Superior temporal gyrus (tissue), 1 donor: ENCODE measurements around the gene CELF6.
A peak's percentile ranks its signal among the peaks of the same experiment; 100 is the strongest.

ENCODE experiments used
- DNase-seq: peaks from one replicate; pipeline ENCODE4 v3.0.0-alpha.2; 2016; ENCODE audit errors: extremely low spot score

CELF6 gene

DNA sequence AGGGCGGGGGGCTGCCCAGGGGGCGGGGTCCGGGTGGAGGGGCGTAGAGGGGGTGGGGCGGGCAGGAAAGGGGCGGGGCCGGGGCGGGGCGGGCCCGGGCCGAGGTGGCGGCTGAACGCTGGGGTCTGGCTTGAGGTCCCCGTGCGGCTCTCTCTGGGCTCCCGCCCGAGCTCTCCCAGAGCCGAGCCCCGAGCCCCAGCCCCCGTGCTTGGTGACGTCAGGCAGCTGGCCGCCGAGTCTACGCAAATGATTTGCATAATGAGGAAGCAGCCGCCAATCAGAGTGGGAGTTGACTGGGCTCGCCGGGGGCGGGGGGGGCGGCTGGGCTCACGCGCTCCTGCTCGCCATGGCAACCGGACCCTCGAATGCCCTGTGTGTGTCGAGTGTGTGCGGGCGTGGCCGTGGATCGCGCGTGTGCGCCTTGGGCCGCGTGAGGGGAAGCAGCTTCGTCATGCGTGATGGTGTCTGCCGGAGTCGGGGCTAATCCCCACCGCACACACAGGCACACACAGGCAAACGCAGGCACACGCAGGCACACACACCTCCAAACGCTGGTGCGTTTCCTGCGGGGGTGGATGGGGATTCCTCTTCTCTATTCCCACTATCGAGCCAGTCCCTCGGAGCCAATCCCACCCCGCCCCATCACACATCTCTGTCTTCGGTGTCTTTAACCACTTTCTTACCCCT is at the start of gene CELF6:
Gene CELF6, minus strand, starts transcription at position 173 of the 687 bp plus-strand sequence. CDS start 283 bp downstream, outside the sequence.
- peak; percentile 65 for DNase-seq

DNA sequence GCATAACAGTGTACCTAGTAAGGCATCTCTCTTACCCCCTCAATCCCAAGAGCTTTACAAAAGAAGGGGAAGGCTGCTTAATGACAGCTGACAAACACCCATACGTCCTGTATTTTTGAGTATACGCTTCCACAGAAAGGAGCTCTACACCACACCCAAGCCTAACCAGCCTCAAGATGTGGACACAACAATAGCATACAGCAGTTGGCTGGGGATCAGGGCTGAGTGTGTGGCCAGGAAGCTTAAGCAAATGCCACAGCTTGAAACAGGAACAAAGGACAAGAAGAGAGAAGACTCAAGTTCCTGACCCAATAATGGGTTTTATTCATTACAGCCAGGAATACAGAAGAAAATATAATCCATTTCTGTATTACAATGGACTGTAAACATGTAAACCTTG is 48.9 kb upstream of the CELF6 start:
- DNase-seq = no peak

DNA sequence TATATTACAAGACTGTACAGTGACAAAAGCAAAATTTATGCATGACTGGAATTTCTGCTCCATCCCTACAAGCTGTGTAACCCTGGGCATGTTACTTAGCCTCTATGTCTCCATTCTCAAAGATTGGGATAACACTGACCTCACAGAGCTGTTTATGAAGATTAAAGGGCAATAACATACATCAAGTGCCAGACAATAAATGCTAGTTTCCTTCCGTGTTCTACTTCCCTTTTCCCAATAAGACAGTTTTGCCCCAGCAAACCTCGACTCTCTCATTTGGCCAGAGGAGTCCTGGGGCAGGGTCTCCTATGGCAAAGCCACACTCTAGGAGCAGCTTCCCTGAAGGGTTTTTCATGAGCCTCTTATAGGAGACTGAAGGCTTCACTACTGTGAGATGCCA is 48.4 kb upstream of the CELF6 start:
- DNase-seq = no peak

DNA sequence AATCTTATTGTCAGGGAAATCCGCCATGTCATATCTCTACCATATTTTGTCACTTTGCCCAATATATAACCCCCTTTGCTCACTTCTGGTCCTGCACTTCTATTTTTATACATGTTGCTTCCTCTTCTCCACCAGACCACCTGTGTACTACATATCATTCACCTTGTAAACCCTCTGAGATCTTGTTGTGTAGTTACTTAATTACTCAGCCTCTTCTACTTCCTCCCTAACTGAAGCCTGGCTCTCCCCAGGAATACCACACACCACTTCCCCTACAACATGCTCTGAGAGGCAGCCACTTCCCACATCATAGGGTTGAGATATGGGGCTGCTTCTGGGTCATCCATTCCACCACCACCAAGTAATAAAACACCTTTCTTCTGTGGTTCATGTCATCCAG is 45.9 kb upstream of the CELF6 start:
- no peak for DNase-seq

DNA sequence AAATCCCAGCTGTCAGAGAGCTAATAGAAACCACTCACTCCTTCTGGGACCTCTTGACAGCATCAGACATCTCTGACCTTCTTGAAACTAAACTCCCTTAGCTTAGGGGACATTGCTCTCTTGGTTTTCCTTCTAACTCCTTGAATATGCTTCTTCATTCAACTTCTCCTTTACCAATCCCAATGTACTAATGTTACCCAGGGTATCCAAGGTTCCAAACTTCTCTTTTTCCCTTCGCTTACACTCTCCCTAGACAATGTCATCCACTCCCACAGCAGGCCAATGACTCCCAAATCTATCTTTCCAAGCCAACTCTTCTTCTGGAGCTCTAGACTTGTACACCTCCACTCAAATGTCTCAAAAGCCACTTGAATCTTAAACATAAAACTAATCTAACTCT is 41.2 kb upstream of the CELF6 start:
- no peak for DNase-seq

DNA sequence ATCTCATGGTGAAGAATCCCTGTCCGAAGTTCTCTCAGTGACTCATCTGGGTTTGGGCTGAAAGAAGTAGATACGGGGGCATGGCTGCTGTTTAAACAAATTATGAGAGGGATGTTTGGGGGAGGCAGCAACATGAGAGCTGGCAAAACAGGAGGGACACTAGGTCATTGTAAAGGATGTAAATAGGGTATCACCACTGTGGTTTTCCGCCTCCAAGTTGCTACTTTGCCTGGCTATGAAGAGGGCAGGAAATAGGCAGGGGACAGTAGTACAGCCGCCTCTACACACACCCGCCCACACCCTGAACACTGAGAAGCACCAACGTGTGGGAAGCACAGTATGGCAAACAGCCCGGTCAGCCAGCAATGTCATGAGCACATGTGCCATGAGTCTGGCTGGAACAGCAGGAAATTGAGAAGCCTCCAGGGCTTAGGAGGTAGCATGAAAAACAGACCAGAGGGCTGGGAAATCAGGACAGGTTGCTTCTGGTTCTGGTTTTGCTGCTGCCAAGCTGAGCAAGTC is 38.8 kb upstream of the CELF6 start:
- DNase-seq = peak; percentile 61

DNA sequence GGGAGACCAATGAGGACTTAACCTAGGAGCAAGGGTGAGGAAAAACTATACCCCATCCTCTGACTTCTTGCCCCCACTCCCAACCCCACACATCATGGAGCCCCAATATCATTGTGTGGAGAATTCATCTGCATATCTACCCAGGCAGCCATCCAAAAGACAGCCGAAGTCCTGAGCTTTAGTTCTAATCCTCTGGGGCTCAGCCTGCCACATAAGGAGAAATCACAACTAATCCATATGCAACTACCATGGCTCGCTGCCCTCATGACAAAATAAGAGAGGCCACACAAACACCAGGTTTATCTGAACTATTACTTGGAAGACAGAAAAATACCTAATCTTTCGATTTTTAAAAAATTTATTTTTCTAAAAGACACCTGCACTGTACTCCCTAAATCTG is 38.2 kb upstream of the CELF6 start:
- DNase-seq = no peak

DNA sequence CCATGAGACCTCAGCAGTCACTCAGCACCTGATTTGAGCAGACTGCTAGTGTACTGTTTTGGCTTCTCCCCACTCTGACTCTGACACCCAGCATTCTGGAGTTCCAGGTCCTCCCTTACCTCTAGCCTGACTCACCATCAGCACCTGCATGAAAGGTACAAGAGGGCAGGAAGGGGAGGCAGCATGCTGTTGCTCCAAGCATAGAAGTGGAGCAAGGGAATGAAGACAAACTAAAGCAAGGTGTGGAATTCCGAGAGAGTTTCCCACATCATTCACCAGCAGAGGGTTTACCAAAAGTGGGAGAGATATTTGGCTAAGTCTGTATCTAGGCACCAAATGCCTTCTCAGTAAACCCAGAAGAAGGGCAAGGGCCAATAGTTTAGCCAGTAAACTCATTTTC is 34.5 kb upstream of the CELF6 start:
- DNase-seq = no peak

DNA sequence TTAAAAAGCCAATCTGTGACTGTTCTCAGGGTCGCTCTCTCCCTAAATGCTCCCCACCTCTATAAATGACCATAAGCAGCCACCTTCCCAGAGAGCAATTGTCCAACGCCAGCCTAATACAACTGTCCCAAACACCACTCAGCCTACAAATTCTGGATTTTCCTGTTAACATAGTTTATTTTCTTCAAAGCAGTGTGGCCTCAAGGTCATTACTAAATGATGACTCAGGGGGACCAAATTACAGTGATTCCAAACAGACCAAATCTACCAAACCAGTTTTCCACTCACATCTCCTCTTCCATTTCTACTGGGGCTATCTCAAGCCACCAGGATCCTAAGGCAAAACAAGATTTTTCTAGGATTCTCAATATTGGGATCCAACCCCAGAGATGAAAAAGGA is 33.3 kb upstream of the CELF6 start:
- no peak for DNase-seq

DNA sequence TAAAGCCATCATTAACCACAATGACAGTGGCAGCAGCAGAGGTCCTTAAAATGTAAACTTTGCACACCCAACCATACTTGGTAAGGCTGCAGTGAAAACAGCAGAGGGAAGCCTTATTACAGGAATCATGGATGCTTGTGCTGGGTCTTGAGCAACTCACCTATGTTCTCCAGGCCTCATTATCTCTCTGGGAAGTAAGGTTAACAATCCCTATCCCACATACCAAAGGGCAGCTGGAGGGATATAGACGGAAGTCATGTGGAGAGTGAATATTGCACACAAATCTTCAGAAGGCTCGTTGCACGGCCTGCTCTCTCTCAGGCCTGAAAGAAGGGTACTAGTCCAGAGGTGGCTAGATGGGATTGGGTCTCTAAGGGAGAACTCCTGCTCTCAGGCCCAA is 25.8 kb upstream of the CELF6 start:
- DNase-seq = no peak

DNA sequence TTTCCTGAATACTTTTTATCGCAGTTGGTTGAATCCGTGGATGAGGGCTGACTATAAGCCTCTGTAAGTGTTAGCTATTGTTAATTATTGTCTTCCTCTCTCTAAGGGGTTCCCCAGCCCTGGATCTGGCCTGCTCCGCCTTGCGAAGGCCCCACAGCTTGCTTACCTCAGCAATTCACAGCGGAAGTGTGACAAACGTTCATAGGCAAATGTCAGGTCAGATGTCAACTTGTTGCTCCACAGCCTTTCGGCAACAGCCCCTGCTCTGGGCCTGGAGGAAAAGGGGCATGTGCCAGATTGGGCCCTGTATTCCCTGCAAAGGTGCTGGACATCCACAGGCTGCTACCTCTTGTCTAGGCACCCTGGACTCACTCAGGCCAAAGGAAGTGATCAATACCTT is 25.3 kb upstream of the CELF6 start:
- DNase-seq = no peak

DNA sequence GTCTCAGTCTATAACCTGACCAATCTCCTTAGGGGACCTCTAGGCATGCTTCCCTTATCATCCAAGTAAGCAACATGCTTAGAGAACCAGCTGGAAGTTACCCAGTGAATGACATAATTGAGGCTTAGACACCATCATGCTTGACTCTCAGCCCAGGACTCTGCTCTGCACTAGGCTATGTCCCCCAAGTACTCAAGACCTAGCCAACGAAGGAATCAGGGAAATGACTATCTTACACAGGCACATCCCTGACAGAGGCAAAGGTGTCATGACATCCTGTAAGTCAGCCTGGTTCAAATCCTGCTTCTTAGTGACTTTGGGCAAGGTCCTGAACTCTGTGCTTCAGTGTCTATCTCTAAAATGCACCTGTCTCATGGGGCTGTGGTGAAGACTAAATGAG is 24.6 kb upstream of the CELF6 start:
- no peak for DNase-seq

DNA sequence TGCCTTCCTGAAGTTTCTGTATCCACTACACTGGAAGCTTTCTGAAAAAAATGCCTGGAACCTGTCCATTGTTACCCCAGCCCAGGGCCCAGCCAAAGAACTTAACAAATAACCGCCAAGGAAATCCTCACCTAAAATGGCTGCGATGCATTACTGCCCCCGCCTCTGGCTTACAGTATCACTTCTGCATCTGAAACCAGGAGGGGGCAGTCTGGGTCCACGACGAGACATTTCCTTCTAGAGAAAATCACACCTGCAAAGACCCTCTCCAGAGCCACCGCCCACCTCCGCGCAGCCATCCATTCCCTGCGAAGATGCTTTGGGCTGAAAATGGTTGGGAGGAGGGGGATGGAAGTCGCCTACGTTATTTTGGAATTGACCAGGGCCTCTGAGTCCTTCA is 22.4 kb upstream of the CELF6 start:
- DNase-seq = no peak

DNA sequence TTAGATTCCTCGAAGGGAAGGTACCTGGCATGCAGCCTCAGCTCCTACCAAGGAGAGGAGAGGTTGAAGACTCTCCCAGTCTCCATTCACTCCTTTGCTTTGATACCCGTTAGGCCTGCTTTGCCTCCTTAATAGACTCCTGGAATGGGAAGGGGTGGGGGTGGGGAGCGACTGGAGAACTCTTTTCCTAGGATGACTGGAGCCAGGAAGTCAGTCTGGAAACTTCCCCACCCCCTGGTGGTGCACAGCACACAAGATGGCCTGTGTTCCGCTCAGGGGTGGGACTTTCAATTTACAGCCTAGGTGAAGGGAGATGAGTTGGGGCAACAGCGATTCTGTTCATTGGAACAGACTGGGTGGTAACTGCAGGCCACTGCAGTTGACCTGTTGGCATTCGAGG is 21.4 kb upstream of the CELF6 start:
- DNase-seq = no peak

DNA sequence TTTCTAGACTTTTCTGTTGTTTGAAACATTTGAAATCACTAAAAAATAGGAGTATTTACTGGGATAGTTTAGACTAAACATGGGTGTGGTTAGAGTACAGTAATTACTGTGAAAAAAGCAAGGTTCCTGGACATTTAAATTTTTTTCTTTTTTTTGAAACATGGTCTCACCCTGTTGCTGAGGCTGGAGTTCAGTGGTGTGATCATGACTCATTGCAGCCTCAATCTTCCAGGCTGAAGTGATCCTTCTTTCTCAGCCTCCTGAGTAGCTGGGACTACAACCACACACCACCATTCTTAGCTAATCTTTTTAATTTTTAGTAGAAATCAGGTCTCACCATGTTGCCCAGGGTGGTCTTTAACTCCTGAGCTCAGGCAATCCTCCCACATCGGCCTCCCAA is 20.4 kb upstream of the CELF6 start:
- DNase-seq = no peak

DNA sequence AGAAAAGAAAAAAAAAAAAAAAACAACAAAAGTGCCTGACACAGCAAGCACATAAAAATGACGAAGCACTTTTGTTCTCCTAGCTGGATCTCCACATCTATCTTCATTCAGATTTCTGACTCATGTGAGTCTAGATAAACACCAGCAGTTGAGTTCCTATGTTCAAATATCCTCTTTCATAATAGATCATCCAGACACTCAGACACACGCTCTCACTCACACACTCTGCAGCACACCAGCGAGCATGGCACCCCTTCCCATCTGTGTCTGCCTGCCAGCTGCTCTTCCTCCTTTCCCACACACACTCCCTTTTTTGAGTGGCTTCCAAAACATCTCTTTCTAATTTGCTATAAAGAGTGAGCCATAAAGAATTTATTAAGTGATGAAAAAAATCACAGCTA is 19.8 kb upstream of the CELF6 start:
- peak; percentile 57 for DNase-seq

DNA sequence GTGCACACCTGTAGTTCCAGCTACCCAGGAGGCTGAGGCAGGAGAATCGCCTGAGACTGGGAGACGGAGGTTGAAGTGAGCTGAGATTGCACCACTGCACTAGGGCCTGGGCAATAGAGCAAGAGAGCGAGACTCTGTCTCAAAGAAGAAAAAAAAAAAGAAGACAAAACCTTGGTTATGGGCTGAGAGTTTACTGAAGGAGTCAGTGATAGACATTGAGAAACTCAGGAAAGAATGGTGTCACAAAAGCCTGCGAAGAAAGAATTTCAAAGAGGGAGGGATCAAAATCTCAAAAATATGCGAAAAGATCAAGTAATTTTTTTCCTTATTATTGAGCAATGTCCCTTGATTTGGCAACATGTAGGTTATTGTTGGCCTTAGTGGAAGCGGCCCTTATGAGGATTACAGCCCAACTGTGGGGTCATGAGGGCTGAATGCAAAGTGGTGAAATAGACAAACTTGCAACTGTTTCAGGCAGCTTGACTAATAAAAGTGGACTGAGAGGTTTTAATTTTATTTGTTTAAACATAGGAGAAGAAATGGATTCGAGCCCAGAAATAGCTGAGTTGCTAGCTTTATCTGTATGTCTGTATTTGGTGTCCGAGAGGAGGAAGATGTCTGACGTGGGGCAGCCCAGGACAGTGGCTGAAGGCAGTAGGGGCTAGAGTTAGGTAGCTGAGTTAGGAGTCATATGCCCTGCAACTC is 18.8 kb upstream of the CELF6 start:
- no peak for DNase-seq

DNA sequence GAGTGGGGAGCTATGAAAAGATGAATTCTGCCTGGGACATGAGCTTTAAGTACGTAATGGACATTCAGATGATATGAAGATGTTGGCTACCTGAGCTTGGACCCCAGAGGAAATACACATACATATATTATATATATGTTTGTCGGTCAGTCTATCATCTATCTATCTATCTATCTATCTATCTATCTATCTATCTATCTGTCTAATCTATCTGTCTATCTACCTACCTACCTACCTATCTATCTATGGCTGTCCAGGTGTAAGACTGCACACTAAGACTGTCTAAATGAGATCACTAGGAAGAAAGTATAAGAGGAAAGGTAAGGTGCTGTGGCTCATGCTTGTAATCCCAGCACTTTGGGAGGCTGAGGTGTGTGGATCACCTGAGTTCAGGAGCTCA is 18.2 kb upstream of the CELF6 start:
- DNase-seq = no peak

DNA sequence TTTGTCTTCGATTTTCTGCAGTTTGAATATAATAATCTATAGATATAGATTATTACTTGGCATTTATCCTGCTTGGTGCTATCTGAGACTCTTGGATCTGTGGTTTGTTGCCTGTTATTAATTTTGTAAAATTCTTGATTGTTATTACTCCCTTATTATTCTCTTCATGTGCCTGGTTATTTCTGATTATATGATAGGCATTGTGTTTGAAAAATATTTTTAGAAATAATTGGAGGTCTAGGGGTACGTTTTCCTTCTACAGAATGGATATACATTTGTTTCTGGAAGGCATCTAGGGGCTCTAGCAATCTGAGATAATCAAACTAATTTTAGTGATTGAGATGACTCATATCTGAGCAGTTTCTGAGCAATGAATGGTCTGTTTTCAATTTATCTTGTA is 14.9 kb upstream of the CELF6 start:
- DNase-seq = no peak

DNA sequence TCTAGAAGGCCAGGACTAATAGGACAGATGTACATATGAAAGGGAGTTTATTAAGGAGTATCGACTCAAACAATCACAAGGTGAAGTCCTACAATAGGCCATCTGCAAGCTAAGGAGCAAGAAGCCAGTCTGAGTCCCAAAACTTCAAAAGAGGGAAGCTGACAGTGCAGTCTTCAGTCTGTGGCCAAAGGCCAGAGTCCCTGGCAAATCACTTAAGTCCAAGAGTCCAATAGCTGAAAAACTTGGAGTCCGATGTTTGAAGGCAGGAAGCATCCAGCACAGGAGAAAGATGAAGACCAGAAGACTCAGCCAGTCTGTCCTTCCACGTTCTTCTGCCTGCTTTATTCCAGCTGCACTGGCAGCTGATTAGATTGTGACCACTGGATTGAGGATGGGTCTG is 11.1 kb upstream of the CELF6 start:
- DNase-seq = no peak

DNA sequence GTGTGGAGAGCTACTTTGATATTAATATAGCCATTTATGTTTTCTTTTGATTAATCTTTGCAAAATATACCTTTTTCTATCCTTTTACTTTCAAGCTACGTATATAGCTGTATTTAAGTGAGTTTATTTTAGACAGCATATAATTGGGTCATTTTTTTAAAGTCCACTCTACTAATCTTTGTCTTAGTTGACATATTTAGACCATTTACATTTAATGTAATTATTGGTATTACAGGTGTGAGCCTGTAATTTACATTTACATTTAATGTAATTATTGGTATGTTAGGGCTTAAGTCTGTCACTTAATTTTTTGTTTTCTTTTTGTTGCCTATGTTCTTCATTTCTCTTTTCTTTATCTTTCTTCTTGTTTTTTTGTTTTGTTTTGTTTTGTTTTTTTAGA is 3.8 kb upstream of the CELF6 start:
- DNase-seq = no peak

DNA sequence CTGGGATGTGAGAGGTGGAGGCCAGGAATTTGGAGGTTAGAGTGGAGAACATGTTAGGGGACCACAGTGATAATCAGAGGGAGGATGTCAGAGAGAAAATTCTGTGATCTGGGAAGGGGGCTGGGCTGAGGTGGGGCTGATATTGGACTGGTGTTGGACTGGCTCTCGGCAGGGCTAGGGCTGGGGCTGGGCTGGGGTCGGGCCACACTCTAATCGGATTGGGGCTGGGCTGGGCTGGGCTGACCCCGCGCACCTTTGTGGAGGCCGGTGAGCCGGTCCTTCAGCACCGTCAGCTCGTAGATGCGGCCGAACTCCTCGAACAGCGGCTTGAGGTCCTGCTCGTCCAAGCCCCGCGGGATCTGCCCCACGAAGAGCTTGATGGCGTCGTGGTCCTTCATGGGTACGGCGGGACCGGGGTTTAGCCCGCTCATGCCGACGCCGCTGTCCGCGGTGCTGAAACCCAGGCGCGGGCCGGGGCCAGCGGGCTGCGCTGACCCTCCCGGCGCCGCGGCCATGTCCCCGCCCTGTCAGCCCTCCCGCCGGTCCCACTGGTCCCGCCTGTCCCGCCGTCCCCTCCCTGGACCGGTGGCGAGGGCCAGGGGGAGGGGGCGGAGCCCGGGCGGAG is 485 bp downstream of the CELF6 start:
- DNase-seq = no peak

DNA sequence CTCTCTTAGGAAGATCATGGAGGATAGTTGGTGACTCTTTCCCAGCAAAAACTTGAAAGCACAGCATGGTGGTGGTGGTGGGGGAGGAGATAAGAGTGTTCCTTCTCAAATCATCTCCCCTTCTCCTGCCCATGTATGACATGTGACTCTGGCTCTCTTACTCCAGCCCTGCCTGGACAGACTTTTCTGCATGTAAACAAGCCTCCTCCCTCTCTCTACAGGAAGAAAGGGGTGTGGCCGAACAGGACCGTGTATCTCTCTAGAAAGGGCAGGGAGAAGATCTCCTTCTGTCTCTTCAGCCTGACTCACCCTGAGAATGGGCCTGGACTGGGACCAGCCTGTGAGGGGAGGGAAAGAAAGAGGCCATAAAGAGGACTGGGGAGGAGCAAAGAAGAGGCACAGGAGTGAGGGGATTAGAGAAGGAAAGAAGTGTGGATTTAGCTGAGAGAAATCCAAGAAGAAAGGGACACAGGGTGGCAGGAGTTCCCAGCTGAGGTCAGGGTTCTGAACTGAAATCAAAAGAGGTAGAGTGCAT is 1.5 kb downstream of the CELF6 start:
- no peak for DNase-seq
